Gastrocnemius medialis (tissue), 4 donors: ENCODE results near the gene DENND2D.

ENCODE experiments used
- CTCF ChIP-seq, 5 experiments: fragments of 450-650 bp in 3 of 5; fragments of 200-600 bp in 2 of 5; sonication (generic) in 2 of 5; IDR thresholded peaks in 4 of 5; conservative IDR thresholded peaks in 1 of 5; 1 replicate in 4 of 5; 2 replicates in 1 of 5; pipeline ENCODE4 v1.5.1; 2016 to 2019; ENCODE audit warnings: antibody characterized with exemption in 5 of 5, mild to moderate bottlenecking in 3 of 5, moderate library complexity in 3 of 5
- POLR2A ChIP-seq, 2 donors: fragments of 450-650 bp; IDR thresholded peaks; one replicate each; pipeline ENCODE4 v1.6.1; 2017; ENCODE audit warnings: antibody characterized with exemption in 2 of 2, mild to moderate bottlenecking in 2 of 2, moderate library complexity in 2 of 2

GRCh38 chr1:111225091-111225490 is 24.6 kb upstream of the DENND2D start:
- TF ChIP-seq CTCF (IDR thresholded peaks at IDR 0.05 in 4 of 5, conservative IDR thresholded peaks at IDR 0.05 in 1 of 5) (no peak), POLR2A (IDR thresholded peaks at IDR 0.05) (no peak)
